ENCODE results near the gene SATB2.

Gene SATB2

DNA sequence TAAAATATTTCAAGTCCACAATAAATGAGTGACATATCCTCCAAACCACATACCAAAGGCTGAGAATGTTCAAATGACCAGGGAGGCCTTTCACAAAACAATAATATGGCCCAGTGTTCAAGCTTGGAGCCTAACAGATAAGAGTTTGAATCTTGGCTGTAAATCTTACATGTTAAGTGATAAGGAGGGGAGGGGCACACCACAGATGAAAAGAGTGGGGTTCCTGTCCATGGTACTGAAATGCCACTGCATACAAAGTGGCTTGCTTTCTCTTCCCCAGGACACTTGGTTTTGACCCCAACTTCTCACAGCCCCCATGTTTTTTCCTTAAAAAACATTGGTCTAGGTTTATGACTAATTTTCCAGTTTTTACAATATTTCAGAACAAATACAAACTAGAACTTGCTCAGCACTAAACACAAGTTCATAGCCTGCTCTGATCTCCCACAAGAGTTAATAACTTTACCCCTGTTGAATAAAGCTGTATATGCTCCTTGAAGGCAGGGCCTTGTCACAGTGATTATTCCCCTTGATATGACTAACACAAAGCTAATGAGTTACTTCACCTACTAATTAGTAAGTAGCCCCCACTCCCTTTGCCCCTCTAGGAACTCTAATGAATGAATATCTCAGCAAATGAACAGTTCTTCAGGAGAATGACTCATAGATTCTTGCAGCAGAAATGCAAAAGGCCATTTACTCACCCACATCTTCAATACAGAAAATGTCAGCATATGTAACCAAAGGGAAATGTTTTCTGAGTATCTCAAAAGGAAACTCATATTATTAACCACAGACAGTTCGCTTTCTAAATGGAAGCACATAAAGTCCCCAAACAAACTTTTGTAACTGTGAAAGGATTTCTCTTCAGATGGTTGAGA lies 142.2 kb downstream of the SATB2 start:
- DNase-seq, result no peak

DNA sequence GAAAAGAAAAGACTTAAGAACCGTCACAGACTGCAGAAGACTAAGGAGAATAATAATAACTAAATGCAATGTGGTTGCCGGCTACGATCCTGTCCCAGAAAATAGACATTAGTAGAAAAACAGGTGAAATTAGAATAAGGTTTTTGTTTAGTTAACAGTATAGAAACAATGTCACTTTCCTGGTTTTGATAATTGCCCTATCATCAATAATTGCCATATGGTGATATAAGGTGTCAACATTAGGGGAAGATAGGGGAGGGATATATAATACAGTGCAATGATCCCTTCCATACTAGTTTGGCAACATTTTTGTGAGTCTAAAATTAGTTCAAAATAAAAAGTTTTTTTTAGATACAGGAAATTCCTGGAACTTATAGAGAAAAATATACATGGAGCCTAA lies 144.8 kb downstream of the SATB2 start:
- no peak for DNase-seq

DNA sequence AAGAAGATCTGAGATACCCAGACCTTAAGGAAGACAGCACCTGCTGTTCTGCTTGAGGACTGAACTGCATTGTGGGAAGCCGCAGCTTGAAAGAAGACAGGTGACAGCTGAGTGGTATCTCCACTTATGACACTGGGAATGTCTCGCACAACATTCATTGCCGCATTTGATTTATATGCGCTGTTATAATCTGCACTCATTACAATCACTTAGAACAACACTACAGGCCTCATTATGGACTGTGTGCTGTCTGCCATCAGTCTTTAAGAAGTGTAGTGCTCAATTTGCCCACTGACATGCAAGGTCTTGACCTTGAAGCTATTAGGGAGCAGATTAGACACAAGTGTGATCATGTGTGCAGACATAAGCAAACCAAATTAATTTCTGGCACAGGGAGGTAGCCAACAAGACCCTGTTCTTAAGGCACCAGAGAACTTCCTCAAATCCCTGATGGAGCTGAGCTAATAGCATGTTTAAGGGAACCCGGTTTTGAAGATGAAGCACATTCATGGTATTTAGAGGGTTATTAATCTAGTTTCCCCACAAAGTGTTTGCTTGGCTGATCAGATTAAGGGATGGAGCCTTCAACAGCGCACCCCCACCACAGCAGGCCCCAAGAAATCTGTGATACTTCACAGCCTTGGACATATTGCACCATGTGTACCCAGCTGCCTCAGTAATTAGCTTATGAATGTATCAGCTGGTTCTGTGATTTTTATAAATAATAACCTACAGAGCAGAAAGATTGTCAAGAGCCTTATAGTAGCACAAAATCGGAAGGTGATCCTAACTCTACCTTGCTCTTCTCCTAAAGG lies 146.8 kb downstream of the SATB2 start:
- DNase-seq, result peak; percentile 61

DNA sequence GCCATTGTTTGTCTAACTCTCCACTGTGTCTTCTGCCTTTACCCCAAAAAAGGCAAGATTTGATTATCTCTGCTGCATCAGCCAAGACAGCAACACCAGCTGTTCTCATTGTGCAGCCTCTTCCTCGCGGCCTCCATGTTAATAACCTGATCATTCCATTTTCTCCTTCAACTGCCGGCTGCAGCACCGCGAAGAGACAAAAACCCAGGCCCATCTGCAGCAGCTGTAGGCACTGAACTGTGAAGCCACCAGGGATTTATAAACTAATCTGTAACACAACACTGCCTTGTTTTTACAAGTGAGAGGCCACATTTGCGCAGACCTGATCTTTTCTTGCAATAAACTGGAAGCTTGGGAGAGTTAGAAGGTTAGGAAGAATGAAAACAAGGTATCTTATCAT lies 147.8 kb downstream of the SATB2 start:
- peak; percentile 50 for DNase-seq

DNA sequence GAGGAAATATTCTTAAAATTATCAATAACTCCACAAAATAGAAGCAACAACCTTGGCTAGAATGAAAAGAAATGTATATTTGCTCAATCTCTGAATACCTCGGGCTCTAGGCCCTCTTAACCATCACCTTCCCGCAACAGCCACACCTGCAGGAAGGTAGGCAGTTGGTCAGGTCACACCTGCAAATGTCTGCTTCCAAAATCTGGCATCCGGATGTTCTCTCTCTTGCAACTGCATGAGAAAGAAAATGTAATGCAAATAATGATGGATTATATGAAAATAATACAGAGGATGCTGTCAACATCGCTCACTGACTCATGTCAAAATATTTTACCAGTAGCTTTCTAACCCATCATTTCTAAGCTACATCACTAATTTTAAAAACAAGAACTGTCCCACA lies 148.3 kb downstream of the SATB2 start:
- DNase-seq, result no peak

DNA sequence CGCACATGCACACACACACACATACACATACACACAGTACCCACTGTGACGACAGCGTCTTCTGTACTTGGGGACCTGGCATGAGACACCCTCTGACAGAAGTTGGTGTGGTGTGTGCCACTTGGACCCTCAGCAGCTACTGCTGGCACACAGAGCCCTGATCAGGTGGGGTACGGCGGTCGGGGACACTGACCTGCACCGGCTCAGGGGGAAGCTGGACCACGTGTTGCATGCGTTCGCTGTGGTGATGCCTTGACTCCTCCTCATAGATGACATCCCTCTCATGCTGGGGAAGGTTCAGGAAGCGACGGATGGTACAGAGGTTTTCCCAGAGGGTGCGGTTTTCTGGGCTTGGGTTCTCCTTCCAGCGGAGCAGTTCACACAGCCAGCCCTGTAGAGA lies 149.2 kb downstream of the SATB2 start:
- no peak for DNase-seq

DNA sequence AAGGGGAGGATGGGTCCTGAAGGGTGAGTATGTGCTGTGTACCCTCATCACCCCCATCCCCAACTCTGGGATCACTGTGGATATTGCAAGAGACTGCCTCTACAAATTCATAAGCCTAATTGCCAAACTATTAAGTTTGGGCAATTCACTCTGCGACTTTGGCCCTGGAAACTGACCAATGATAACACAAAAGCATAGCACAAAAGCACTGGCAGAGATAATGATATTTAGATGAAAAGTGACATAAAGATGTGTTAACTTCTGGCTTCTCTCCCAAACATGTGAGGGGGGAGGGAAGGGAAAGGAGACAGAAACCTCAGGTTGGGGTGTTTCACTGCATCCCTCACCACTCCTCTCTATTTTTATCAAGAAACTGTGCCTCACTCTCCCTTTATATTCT lies 150.3 kb downstream of the SATB2 start:
- DNase-seq, result no peak

DNA sequence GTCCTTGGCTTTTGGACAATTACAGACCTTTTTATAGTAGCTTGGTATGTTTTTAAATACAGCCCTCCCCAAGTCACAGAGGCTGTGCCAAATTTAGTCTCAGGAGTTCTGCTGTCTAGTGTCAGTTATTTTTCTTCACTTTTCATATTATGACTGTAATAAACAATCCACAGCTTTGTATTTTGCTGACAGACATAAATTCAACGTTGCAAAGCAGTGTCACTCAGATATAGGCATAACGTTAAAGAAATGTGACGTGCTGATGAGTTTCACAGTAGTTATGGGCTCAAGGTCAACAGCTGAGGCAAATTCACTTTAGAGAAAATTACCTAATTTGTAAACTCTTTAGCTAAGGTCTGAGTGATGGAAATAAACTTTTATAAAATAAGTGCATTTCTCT lies 151.6 kb downstream of the SATB2 start:
- no peak for DNase-seq

DNA sequence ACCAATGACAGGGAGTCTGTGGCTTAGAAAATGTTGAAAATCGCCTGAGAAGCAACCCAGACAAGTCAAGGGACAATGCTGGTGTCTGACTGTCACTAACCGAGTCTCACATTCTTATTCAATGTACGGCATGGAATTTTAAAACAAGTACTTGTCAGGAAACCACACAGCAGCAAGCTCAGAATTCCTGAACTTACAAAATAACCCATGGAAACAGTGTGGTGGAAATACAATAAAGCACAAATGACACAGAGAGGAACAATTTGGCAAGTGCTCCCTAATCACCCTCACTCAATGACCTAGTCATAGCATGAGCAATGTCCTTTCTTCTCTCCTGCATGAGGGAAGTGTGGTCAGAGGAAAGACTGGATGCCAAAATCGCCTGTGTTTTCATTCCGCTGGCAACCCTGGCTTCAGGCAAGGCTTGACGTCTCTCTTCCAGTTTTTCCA lies 154.0 kb downstream of the SATB2 start:
- DNase-seq, result no peak

DNA sequence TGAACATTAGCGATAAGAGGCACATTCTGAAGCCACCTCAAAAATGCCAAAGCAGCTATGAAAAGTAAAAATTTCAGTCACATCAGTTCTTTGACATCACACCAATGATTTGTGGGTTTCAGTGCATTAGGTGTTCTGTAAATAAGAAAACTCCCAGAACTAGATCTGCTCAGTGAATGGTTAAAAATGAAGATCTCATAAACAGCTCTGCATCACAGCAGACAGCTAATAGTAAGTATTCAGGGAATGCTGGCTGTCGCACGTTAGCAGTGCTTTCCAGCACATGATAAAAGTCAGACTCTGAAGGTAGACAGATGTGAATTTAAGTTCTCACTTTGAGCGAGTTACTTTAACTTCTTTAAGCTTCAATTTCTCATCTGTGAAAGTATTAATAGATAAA lies 154.9 kb downstream of the SATB2 start:
- no peak for DNase-seq

DNA sequence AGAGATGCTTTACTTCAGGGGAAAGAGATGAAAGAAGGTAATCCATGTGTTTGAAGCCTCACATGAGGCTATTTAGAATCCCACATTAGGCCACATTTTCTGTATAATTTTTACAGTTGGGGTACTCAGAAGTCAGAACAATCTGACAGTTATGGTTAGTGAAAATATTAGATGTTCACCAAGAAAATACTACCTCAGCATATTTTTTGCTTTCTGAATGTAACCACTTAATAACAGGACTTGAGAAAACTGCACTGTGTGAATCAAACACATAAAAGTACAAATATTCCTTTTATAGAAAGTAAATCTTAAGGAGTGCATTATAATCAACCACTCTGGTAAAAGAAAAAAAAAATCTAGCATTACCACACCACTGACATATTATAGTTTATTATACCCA lies 169.3 kb downstream of the SATB2 start:
- no peak for DNase-seq

DNA sequence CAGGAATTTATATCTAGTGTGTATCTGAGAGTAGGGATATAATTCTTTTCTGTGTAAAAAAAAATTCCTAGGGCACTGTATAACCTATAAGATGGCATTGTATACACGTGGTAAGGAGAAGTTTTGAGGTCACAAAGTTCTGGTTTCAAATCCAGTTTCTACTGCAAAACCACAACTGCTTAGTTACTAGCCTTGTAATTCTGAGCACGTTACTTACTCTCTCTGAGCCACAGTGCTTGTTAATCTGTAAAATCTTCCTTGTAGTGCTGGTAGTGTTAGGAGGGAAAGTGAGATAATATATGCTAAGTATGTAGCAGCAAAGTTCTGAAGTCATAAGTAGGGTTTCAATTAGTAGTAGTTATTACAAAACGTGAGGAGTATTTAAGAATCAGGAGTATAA lies 175.4 kb downstream of the SATB2 start:
- no peak for DNase-seq

DNA sequence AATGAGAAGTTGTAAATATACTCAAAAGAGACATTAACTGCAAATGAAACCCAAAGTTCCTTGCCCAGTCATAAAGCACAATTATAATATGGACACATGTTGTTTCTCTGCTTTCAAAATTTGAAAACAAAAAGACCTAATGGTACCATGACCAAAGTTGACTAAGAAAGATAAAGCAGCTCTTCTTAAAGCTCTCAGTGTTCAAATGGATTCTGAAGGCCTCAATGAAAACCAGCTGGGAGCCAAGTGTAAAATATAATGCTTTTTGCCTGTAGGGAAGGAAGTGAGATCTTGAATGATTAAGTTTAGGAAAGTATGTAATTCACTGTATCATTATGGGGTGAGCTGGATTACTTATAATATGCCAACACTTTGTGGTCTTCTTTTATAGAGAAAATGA lies 178.6 kb downstream of the SATB2 start:
- DNase-seq, result no peak

DNA sequence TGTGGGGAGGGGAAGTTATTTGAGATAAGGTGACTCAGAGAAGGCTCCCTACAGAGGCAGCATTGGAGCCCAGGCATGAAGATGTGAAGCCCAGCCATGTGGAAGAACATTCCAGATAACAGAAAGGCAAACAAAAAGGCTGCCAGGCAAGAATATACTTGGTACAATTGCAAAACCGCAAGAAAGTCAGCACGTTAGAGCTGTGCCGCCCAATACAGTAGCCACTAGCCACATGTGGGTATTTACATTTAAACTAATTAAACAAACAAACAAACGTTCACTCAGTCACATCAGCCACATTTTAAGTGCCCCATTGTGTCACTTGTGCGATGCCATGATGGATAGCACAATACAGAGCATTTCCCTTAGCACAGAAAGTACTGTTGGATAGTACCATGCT lies 179.6 kb downstream of the SATB2 start:
- DNase-seq, result no peak

DNA sequence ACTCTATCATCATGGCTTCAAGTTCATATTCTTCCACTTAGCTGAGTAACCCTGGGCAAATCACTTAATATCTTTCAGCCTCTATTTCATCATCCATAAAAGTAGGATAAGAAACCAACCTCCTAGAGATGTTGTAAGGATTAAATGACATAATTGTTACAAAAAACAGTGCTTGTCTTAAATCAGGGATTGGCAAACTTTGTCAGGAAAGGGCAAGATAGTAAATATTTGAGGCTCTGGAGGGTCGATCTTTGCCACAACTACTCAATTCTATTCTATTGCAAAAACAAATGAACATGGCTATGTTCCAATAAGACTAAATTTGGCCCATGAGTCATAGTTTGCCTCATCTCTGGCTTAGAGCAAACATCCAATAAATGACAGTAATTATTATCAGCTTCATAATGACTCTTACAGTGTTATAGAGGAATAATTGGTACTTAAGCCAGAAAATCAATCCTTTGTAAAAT lies 184.7 kb downstream of the SATB2 start:
- DNase-seq, result peak; percentile 59

DNA sequence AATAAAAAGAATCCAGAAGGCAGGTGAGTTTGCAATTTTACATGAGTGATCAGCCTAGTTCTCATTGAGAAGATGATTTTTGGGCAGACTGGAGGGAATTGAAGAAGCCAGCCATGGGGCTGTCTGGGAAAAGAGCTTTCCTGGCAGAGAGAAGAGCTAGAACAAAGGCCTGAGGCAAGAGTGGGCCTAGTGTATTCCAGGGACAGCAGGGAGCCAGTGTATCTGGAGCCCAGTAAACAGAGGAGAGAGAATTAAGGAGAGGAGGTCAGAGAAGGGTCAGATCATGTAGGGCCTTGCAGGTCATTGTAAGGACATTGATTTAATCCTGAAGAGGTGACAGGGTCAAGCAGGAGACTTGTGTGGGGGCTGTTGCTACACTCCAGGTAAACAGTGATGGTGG lies 195.8 kb downstream of the SATB2 start:
- DNase-seq, result no peak

DNA sequence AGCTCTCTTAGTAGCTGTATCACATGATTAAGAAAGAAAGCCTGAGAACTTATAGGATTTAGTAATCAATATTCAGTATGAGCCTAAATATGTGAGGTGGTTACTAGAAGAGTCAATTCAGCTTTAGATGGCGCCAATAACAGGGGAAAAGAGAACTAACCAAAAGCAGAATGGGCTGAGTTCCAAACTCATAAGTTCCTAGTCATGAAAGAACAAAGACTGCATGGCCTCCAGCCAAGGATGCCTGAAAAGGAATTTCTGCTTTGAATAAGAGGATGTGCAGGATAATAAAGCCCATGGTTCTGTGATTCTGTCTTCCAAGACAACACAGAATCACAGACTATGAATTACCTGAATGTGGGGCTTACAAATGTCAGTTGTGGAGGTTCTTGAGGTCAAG lies 196.5 kb downstream of the SATB2 start:
- no peak for DNase-seq

DNA sequence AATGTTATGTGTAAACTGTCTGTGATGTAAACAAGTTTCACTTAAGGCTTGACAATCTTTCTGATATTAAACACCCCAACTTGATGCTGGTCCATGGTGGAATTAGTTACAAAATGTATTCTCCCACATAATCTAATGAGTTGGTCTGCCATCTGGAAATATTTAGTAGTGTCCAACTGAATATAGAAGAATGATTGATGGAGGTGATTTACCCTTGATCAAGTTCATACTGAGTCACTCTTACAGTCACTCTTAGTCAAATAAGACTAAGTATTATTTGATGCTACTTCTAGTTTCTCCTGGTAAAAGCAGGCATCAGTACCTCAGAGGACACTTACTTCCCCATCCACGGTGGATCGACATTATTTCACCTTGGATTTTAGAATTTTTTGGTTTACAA lies 198.1 kb downstream of the SATB2 start:
- DNase-seq, result no peak

DNA sequence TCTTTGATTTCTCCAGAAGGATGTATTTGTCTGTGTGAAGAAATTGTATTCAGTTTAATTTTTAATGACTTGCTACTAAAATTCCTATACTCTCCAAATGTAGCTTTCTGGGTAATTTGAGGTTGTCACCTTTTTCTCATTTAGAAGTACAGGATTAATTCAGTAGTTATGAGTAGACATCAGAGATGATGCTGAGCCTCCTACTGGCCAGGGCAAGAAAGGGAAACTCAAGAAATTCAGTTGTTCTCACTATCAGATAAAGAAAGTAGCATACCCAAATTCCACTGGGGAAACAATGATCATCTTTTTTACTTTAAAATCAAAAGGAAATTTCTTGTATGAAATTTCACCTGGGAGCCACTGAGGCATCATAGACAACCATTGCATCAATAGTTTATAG lies 199.4 kb downstream of the SATB2 start:
- DNase-seq, result no peak

DNA sequence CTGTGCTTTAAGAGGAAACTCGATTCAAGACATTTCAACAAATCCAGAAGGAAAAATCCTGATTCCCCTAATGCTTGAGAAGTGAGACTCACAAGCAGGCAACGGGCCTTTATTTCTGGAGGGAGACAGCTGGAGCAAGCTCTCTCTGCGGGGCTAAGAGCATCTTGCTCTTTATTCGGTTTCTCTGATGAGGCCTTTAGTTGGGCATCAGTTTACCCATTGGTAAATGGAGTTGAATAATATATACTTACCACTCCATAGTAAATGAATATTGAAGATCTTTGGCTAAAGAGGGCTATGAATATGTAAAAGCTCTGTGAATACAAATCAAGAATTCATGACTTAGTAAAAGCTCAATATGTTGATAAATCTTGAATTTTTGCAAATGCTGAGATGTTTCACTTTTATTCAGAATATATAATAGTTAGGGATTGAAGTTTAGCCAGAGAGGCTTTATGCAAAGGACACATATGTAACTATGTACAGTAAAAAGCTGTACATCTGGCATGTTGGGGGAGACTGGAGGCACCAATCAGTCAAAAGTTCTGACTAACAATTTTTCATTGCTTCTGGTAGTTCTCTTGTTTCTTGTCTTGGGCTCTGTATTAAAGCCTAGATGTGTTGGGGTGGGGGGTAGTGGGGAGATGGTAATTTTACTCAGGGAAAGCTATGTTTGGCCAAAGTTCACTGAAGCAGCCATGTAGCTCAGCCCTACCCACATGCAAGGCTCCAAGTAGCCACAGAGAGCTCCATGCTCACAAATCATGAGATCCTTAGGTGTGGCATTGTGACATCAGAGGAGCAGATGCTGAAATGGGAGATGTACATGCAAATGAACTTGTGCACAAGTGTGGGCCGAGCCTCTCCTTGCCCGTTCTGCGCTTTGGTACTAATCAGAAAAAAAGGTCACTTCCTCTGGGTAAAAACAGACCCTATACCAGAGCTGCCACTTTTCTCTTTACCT lies 200.2 kb downstream of the SATB2 start:
- no peak for DNase-seq

DNA sequence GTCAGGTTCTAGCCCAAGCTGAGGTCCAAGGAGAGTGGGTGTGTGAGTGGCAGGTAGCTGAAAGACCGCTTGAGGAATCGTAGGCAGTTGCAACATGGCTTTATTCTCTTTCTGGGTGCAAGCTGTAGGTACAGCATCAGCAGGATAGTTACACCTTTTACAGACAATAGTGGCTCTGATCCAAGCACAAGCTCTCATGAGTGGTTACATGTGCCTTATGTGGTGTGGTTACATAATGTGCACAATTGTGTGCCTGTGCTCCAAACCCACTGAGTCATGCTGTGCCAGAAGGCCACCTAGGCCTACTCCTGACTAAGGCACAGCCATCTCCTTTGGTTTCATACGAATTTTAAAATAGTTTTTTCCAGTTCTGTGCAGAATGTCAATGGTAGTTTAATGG lies 227.6 kb downstream of the SATB2 start:
- DNase-seq, result no peak

DNA sequence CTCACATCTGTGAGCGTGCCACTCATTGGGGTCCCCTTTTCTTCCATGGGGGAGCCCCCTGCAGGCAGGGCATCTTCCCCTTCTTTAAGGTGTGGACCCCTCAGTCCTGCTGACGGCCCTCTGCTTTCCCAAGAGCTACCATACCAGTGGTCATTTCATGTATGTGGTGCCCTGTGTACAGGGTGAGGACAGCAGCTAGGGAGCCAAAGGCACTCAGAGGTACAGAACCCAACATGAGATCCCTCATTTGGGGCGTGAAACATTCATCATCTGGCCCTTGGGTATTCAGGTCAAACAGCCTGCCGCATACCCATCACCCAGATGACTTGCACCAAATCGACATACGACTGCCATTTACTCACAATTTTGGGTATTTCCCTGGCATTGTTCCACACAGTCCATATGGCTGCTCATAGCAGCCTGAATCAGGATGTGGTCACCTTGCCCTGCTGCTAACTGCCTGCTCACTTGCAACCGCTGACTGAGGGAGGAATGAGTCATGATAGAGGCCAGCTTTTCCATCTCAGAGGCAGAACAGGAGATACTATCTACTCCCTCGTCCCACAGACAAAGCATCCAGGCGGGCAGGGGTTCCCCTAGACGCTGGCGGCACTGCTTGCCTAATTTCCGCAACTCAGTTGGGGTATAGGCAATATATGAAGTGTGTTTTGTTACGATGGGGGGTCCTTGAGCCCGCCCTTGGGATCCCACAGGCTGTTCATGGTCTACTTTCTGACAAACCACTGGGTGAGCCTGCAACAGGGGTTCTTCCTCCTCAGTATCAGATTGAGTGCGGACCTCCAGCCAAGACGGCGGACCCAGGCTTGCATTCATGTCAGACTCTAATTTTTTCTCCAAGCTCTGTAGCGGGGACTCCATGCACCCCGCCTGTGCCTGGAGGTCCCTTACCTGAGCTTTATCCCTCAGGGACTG lies 228.6 kb downstream of the SATB2 start:
- no peak for DNase-seq

Data from NCI-H1417 treated with DMSO at 0.1 percent for 48 hours (cell line).